Suppressor macrophage (primary cell): ENCODE measurements around the gene SSB.
"Not testable (repeated sequence)": the region's sequence is repeated elsewhere in the genome, so short reads cannot be mapped to it uniquely, and the experiment has no call there.

ENCODE experiments used
- DNase-seq, 4 experiments: peaks; one replicate each; pipeline ENCODE4 v3.0.0-alpha.2; 2020 to 2022
- total RNA-seq, 17 experiments: gene quantifications; one replicate each; lab custom pipeline; 2026; ENCODE audit warnings: mixed read lengths in 6 of 17, inconsistent platforms in 3 of 17; lab: John Stamatoyannopoulos, UW

The SSB gene
- 43.8 to 170 (median 91.8) reads per million in 17 experiments for total RNA-seq

GRCh38 chr2:169798718-169799592, at the start of gene SSB:
SSB (plus strand) TSS chr2:169798871; CDS start chr2:169800961, 2,090 bp downstream.
- DNase-seq: peak; percentile 90 to 96 (median 94)

GRCh38 chr2:169752752-169753151, 45.9 kb upstream of the SSB start:
- no peak for DNase-seq

GRCh38 chr2:169755083-169755870, 43.4 kb upstream of the SSB start:
- no peak for DNase-seq

GRCh38 chr2:169756342-169756741, 42.3 kb upstream of the SSB start:
- no peak for DNase-seq

GRCh38 chr2:169757356-169757755, 41.3 kb upstream of the SSB start:
- no peak for DNase-seq

- DNase-seq: no peak
Measured at GRCh38 chr2:169757778-169758177, 40.9 kb upstream of the SSB start.

- DNase-seq: no peak
Measured at GRCh38 chr2:169759987-169760386, 38.7 kb upstream of the SSB start.

- not testable (repeated sequence) for DNase-seq
Measured at GRCh38 chr2:169760798-169761197, 37.9 kb upstream of the SSB start.

- no peak for DNase-seq
Measured at GRCh38 chr2:169761251-169761969, 37.3 kb upstream of the SSB start.

- no peak for DNase-seq
Measured at GRCh38 chr2:169761970-169762292, 36.7 kb upstream of the SSB start.

GRCh38 chr2:169765523-169765922, 33.1 kb upstream of the SSB start:
- no peak for DNase-seq

- peak; percentile 63 to 77 (median 71) for DNase-seq
Measured at GRCh38 chr2:169767243-169767888, 31.3 kb upstream of the SSB start.

GRCh38 chr2:169768262-169768995, 30.2 kb upstream of the SSB start:
- peak; percentile 5 to 30 (median 18) for DNase-seq

- DNase-seq: peak; percentile 19 to 53 (median 28)
Measured at GRCh38 chr2:169771021-169771420, 27.6 kb upstream of the SSB start.

GRCh38 chr2:169771612-169772011, 27.1 kb upstream of the SSB start:
- DNase-seq: no peak

- DNase-seq: no peak
Measured at GRCh38 chr2:169772651-169773050, 26.0 kb upstream of the SSB start.

- DNase-seq: no peak
Measured at GRCh38 chr2:169775354-169775753, 23.3 kb upstream of the SSB start.

- DNase-seq: no peak
Measured at GRCh38 chr2:169775765-169776164, 22.9 kb upstream of the SSB start.

- DNase-seq: no peak
Measured at GRCh38 chr2:169776252-169776761, 22.4 kb upstream of the SSB start.

- DNase-seq: peak in 3 of 4 experiments; percentile 13 to 58 (median 50)
Measured at GRCh38 chr2:169778446-169778845, 20.2 kb upstream of the SSB start.

GRCh38 chr2:169781249-169782013, 17.2 kb upstream of the SSB start:
- no peak for DNase-seq
